HG03135 (cell line): ENCODE results near the gene AJAP1.

Experiments used
- ATAC-seq: cut with Tn5 transposase; IDR thresholded peaks from one replicate; pipeline ENCODE4 v1.9.1; 2021; ENCODE audit warnings: mild to moderate bottlenecking, moderate library complexity; ENCODE audit not compliant: unreplicated experiment

Gene AJAP1

DNA sequence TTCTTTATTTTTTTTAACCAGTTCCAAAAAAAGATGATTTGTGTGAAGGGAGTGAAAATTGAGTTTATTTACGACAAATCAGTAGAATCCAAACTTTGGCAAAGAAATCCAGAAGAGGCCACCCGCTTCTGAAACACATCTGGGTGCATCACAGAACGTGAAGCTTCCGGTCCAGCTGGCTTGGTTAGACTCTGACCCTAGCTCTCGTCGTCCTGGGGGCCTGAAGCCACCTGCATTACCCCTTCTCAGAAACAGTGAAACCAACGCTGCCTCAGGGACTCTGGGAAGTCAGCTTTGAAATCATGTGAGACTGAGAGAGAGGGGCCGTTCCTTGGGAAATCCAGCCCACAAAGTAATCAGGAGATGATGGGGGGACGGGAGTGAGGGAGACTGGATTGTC lies 21.8 kb downstream of the AJAP1 start:
- ATAC-seq: no peak

- no peak for ATAC-seq
Observed at GRCh38 chr1:4677608-4678007, 23.2 kb downstream of the AJAP1 start.

GRCh38 chr1:4678066-4678717 lies 23.8 kb downstream of the AJAP1 start:
- no peak for ATAC-seq

GRCh38 chr1:4681026-4681425 lies 26.6 kb downstream of the AJAP1 start:
- no peak for ATAC-seq

GRCh38 chr1:4682607-4683220 lies 28.3 kb downstream of the AJAP1 start:
- ATAC-seq: no peak

DNA sequence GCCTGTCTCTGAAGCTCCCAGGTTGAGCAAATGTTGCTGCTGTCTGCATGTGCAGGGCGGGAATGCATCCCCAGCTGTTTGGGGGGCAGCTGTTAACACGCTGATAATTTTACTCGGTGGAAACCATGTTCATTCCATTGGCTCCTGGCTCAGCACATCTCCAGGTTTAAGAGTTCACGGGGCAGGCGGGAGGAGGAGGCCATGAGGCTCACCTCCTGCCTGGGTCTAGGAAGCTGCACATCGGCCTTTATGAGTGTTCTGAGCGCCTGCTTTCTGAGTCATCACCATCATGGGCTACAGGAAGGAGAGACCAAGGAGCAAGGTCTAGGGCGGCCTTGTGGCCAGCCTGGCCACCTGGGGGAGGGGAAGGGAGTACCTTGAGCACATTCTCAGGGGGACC lies 29.7 kb downstream of the AJAP1 start:
- ATAC-seq: no peak

GRCh38 chr1:4684864-4685522 lies 30.6 kb downstream of the AJAP1 start:
- ATAC-seq: no peak

GRCh38 chr1:4685523-4685865 lies 31.1 kb downstream of the AJAP1 start:
- no peak for ATAC-seq

- ATAC-seq: no peak
Observed at GRCh38 chr1:4687943-4688342, 33.5 kb downstream of the AJAP1 start.

DNA sequence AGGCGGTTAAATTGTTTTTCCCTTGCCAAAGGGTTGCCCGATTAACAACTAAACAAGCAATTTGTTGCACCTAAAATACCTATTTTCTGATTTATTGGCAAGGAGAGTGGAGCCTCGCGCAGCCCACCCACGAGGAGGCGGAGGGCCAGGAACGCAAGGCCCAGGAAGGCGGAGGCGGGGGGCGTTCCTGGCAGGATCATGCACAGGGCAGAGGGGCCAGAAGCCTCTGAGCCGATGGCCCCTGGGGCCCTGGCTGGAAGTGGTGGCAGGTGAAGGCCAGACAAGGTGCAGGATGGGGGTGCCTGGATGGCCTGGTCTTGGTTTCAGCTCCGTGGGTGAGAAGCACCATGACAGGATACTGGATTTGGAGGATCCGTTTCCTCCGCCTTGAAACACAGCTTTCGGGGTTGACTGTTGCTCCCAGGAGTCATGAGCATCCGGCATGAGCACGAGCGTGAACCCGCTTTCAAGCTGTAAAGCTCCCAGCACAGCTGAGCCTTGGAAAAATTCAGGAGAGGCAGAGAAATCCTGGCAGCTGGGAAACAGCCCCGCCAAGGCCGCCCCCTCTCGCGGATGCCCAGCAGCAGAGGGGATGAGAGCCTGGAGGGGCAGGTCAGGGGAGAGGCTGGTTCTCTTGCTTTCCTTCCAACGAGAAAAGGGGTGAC lies 35.0 kb downstream of the AJAP1 start:
- no peak for ATAC-seq

- no peak for ATAC-seq
Observed at GRCh38 chr1:4689941-4690635, 35.7 kb downstream of the AJAP1 start.

GRCh38 chr1:4690951-4691675 lies 36.7 kb downstream of the AJAP1 start:
- ATAC-seq: no peak

DNA sequence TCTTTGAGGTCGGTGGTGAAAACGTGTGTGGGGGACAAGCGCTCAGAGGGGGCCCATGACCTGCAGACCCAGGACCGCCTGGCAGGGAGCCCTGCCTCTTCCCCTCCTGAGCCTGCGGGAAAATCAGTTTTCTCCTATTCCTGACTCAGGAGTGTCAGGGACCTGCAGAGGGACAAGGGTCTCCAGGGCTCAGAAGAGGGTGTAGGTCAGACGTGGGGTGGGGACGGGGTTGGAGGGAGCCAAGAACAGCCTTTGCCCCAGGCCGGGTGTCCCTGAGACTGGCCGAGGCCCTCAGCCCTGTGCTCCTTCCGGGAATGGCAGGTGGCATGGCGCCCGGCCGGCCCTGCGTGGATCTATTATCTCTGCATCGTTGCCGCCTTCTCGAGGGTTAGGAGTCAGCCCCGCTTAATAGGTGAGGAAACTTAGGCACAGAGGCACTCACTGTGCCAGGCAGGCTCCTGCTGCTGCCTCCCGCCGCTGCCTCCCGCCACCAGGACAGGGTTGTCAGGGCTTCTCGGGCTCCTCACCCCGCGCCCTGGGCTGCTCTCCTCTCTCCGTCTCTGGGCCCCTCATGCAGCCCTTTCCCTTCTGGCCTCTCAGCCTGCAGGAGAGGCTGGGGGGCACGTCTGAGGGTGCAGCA lies 37.5 kb downstream of the AJAP1 start:
- no peak for ATAC-seq

GRCh38 chr1:4692437-4692836 lies 38.0 kb downstream of the AJAP1 start:
- ATAC-seq: no peak

DNA sequence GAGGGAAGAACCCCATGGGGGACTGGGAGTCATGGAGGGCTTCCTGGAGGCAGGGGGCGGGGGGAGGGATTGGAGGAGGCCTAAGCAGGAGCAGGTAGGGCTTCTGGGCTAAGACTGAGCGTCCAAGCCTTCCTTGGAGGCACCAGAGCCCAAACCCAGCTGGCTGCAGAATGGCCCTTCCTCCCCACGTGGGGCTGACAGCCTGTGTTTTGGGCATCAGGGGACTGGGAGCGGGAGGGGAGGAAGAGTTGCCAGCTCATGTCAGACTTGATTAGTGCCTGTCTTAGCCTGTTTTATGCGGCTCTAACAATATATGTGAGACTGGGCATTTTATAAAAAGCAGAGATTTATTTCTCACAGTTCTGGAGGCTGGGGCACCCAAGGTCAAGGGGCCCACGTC lies 38.9 kb downstream of the AJAP1 start:
- no peak for ATAC-seq

DNA sequence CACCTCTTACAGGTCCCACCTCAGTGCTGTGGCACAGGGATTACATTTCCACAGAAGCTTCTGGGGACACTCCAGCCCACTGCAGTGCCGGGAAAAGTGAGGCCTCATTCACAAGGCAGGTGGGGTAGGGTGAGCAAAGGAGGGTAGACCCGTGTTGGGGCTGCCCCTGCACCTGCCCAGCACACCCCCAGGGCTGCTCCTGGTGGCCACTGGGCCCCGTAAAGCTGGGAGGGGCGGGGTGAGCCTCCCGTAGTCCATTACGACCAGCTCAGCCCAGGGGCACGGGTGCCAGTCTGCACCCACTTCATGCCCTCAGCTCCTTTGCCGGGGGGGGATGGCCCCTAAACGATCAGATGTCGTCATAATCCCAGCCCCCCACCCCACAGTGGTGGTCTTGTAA lies 39.5 kb downstream of the AJAP1 start:
- ATAC-seq: no peak

DNA sequence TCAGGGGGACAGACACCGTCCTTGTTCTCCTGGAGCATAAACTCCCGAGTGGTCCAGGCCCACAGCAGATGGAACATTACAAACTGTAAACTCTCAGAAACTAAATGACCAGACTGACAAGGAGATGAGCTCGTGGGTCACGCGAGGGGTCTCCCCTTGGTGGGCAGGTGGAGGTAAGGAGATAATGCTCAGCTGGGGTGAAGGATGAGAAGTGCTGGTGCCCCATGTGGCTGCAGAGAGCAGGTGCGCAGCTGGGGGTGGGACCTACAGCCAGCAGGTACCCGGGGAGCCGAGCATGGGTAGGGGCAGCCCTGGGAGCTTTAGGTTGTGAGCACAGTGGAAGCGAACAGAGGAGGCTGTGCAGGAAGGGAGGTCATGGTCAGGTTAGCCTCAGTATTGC lies 40.1 kb downstream of the AJAP1 start:
- ATAC-seq: no peak

GRCh38 chr1:4695241-4695640 lies 40.8 kb downstream of the AJAP1 start:
- ATAC-seq: no peak

DNA sequence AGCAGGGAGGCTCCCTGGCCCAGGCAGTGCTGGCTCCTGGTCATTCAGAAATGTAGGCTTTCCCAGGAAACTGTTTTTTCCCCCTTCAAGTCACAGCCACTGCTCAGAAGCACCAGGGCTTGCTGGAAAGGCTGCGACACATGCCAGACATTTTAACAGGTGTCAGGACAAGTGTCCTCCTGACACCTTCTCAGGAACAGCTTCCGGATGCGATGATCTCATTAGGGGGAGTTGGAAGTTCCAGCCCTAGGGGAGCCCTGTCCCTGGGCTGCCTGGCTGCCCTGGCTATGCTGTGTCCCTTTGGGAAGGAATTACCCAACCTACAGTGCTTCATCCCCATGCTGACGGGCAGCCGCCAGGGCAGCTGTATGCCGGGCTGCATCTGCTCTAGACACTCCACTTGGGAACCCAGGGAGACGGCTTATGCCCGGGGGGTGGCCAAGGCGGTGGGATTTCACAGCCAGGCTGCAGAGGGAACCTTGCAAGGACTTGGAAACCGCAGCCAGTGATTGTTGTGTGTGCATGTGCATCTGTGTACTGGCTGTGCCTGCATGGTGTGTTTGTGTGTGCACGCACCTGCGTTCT lies 41.8 kb downstream of the AJAP1 start:
- no peak for ATAC-seq

- ATAC-seq: no peak
Observed at GRCh38 chr1:4696753-4697152, 42.3 kb downstream of the AJAP1 start.
